Measurements from ENCODE around the gene SH3RF3. TPM values are rescaled to one million over a fixed set of nuclear protein-coding genes. Genes with fewer than 3 reads are reported as not detected.

SH3RF3 gene
- total RNA-seq, 1 donor: 0.54 TPM

DNA sequence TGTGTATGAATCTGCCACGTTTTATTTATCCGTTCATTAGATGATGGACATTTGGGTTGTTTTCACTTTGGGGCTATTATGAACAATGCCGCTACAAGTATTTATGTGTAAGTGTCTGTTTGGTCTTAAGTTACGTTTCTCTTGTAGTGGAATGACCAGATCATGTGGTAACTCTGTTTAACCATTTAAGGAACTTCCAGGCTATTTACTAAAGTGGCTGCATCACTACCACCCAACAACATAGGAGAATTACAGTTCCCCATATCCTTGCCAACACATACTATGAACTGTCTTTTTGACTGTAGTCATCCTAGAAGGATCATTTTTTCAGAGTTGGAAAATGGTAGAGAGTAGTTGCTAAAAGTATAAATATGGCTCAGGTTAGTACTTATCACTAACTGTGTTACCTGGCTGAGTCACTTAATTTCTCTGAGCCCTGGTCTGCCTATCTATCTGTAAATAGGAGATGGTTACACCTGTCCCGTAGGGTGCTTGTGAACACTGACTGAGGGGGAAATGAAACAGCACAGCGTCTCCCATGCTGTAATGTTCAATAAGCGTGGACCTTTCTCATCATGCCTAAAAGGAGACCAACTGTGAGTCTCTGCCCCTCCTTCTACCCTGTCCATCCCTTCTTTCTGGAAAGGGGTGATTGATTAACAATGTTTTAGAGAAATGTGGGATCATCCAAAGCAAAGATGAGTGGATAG is 103.1 kb downstream of the SH3RF3 start:
- DNase-seq (ENCODE audit: low read depth in 2 of 3, low spot score in 2 of 3): no peak

DNA sequence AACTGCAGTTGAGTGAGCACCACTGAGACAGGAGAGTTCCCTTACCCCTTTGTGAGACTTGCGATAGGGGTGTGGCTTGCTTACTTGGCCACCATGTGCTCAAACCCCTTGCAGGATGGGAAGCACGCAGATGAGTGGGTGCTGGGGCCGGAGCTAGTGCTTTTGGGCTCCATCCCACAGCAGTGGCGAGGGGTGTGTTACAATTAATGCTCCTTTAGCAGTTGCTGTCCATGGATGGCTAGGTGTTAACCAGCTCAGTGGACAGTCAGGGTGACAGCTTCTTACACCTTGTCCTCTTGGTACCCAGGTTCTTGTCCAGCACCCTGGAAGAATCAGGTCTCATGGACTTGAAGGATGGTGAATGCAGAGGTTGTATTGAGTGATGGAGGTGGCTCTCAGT is 103.9 kb downstream of the SH3RF3 start:
- DNase-seq (ENCODE audit: low read depth in 2 of 3, low spot score in 2 of 3): no peak

DNA sequence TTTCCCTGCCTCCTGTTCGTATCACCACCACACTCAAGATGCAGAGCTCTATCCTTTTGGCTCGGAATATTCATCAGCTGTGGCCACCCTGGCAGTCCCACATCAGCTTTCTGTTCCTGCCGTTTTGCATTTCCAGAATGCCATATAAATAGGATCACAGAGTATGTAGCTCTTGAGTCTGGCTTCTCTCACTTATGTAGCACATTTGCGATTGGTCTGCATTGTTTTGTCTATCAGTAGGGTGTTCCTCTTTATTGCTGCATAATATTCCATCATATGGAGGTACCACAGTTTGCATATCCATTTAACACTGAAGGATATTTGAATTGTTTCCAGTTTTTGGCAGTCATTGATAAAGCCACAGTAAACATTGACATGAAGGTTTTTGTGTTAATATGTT is 104.6 kb downstream of the SH3RF3 start:
- DNase-seq (ENCODE audit: low read depth in 2 of 3, low spot score in 2 of 3): no peak

DNA sequence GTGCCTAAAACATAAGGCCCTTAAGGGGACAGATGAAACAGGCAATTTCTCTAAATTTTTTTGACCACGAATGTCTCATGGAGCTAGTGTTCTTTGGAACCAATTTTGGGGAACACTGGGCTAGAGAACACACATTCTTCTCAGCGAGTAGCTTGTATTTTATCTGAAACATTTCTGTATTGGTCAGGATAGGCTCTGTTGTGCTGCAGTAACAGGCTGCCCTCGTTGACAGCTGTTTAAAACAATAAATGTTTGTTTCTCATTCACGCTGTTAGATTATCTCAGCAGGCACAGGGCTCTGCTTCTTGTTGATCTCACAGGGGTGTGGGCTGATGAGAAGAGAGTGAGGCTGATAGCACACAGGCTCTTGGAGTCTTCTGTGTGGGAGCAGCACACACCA is 105.3 kb downstream of the SH3RF3 start:
- DNase-seq (ENCODE audit: low read depth in 2 of 3, low spot score in 2 of 3): no peak

DNA sequence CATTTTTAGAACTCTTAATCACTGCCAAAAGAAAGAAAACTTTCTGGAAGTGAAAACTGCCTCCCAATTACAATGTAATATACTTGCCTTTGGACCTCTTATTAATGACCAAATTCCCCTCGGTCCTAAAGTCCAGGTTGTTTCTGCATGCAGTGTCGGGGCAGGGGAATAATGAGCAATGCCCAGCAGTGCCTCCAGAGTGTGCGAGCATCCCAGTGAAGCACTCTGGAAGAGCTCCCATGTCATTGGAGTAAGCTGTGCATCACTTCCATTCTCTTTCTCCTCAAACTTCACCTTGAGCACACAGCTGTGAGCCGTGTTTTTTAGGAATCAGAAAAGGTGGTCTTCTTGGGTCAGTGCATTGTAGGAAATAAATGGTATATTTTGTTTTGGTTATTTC is 107.1 kb downstream of the SH3RF3 start:
- no peak for DNase-seq (ENCODE audit: low read depth in 2 of 3, low spot score in 2 of 3)

DNA sequence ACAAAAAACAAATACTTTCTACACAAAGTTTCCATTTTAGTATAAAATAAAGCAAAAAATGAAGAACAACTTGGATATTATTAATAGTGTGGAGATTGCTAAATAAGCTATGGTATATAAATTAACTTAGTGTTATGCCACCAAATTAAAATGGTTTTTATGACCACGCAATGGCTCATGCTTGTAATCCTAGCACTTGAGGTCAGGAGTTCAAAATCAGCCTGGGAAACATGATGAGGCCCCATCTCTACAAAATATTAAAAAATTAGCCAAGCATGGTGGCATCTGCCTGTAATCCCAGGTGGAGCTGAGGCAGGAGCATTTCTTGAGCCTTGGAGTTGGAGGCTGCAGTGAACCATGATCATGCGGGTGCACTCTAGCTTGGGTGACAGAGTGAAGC is 108.8 kb downstream of the SH3RF3 start:
- no peak for DNase-seq (ENCODE audit: low read depth in 2 of 3, low spot score in 2 of 3)

DNA sequence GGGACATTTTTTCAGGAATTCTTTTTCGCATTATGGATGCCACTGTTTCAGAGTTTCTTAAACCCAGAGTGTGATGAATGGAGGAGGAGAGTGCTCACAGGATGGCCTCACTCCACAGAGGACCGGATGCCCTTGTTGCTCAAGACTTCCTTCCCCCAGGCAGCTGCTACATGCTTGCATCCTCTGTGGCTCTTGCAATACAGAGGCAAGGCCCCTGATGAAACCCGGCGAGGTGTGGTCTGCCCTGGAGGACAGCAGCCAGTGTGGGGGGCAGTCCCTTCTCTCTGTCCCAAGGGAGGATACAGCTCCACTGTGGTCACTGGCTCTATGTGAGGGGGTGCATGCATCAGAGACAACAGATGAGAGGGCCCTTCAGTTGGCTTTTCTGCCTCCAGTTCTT is 109.6 kb downstream of the SH3RF3 start:
- peak in 2 of 3 donors; percentile 81 to 92 for DNase-seq (ENCODE audit: low read depth in 2 of 3, low spot score in 2 of 3)

DNA sequence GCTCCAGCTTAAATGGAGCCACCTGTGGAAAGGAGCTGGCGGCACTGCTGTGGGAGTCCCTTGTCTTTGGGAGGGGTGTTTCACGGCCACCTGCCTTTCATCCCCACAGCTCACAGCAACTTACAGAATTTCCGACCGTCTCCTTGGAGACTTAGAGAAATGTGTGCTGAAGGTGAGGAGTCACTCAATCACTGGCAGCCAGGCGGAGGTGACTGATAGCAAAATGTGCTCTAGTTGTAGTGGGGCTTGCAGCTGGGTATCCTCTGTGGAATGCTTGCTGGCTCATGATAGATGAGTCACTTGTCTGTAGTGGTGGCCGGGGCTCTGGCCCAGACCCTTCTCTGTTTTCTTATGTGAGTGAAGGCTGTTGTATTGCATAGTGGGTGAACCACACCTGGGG is 110.7 kb downstream of the SH3RF3 start:
- DNase-seq (ENCODE audit: low read depth in 2 of 3, low spot score in 2 of 3): peak in 1 of 3 donors; percentile 17

DNA sequence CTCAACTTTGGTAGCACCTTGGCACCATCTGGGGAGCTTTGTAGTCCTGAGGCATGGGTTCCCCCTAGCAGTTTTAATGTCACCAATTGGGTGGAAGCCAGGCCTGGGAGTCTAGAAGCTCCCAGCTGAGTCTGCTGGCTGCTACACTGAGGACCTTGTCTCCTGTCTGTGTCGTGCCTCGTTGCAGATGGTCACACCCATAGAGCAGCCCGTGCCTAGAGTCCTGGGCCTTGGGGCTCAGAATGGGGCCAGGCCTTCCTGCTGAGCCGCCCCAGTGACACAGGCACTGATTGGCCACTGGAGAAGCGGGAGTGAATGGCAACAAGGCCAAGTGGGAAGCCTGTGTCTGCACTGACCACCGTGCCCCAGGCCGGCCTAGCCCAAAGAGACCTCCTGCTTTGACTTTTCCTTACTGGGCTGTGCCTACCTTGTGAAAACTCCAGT is 113.2 kb downstream of the SH3RF3 start:
- no peak for DNase-seq (ENCODE audit: low read depth in 2 of 3, low spot score in 2 of 3)

DNA sequence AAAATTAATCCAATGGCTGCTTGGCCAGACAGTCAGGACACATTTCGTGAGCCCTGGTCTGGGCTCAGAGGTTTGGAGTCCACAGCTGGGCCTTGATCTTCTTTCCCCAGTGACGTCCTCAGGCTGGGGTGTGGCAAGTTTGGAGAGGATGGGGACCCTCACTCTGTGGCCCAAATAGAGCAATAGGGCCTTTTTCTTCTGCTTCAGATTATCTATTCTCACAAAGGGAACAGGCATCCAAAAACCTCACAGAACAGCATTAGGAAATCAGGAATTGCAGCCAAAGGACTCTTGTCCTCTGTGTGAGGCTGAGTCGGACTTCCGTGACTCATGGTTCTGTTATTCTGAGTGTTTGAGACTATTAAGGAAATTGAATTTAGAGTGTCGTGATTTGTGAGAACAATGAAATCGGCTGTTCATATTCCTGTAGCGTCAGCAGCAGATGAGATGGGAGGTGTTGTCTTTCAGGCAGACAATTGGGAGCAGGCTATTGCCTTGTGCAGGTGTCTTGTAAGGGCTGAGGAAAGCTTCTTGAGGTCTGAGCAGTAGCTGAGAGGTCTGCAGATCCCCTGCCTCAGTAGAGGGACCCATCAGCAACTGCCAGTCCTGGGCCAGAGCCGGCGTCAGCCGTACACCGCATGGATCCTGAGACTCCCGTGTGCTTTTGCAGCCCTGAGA is 113.8 kb downstream of the SH3RF3 start:
- DNase-seq (ENCODE audit: low read depth in 2 of 3, low spot score in 2 of 3): no peak

DNA sequence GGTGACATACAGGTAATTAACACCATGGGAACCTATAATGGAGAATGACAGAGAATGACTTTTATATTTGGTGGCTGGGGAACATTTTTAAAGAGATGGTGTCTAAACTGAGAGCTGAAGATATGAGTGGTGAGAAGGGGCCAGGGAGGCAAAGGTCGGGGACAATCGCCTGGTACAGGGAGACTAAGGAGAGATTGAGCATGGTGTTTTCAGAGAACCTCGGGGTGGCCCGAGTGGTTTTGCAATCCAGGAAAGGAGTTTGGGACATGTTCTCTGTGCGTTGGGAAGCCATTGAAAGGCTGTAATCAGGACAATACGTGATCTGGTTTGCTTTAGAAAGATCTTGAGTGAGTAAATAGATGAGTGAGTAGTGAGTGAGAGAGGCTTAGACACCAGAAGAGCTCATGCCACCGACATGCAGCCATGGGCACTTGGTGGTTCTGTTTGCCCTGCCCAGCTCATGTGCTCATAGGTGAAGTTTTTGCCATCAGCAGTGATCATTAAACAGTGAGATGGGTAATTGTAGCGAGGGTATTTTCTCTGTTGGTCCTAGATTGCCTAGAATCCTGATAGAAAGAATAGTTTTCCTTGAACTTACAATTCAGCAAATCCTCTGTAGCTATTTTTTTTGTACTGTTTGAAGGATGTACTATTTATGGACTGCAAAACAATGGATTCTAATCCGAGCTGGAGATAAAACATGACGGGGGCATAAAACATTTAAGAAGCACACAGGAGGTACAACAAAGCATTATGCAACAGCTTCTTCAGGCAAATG is 114.7 kb downstream of the SH3RF3 start:
- DNase-seq (ENCODE audit: low read depth in 2 of 3, low spot score in 2 of 3): no peak

DNA sequence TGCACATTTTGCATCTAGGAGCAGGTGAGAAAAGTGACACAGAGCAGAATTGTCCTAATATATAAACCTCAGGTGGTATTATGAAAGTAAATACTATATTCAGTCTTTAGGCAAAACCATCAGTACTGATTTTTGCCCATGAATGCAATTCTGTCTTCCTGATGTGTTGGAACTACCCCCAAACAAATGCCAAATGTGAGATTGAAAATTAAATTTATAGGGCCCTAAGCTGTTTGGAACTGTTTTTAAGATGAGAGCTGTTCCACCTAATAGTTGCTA is 115.2 kb downstream of the SH3RF3 start:
- DNase-seq (ENCODE audit: low read depth in 2 of 3, low spot score in 2 of 3): no peak

DNA sequence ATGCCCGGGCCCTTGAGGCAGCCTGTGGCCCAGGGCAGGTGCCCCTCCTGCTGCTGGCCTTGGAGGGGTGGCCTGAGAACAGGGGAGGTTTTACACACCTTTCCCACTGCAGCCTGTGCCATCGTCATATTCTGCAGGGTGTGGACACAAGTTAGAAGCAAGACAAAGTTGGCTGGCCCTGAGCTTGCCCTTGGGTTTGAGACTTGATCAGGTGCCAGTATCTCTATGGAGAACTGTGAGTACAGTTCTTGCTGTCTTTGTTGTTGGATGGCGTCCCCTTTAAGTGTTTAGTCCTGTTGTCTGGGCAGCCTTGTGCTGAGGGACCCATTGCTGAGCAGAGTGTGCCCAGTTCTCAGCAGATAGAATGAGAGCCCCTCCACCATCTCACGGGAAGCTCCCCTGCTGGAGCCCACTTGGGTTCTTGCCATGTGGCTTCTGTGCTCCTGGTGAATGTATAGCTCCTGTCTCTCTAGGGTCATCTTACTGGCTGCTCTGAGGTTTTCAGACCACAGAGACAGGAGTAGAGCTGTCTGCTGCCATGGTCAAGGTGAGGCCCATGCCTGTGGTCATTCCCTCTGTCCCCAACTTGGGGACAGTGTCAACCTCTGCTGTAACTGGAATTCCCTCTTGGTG is 115.9 kb downstream of the SH3RF3 start:
- no peak for DNase-seq (ENCODE audit: low read depth in 2 of 3, low spot score in 2 of 3)

DNA sequence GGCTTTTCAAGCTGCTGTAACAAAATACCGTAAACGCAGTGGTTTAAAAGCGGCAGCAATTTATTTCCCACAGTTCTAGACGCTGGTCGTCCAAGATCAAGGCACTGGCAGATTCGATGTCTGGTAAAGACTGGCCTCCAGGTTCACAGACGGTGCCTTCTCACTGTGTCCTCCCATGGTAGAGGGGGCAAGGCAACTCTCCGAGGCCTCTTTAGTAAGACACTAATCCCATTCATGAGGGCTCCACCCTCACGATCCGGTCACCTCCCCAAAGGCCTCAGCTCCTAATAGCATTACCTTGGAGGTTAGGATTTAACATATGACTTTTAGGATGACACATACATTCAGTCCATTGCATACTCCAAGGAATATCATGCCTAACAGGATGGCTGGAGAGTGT is 117.2 kb downstream of the SH3RF3 start:
- no peak for DNase-seq (ENCODE audit: low read depth in 2 of 3, low spot score in 2 of 3)

DNA sequence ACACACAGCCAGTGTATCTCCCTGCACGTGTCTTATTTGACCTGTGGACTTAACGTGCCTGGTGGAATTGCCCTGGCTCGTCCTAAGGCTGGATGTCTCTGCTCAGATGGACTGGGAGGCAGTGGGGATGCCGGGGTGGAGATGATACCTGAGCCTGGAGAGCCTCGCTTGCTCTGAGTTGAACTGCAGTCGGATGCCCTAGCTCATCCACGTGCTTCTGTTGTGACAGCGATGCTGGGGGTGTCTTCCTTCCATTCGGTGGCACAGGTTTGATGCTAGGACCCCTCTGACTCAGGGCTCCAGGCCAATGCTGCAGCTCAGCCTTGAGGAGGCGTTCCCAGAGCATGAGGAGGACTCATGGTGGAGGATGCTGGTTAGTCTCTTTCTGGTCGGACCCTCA is 117.6 kb downstream of the SH3RF3 start:
- no peak for DNase-seq (ENCODE audit: low read depth in 2 of 3, low spot score in 2 of 3)

DNA sequence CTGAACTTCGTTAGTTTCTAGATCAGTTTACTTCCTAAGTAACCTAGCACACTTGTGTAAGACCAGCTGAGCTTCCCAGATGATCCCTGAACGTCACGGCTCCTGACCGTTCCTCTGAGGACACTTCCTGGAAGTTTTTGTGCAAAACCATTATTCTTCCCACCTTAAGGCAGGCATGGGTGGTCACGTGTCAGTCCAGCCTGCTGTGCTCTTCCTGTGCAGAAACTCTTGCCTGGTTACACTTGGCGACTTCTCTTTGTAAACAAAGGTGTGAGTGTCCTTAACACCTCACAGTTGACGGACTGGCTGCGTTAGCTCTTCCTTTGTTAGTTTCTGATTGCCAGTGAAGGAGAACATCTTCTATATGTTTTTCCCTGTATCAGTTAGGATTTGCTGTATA is 118.3 kb downstream of the SH3RF3 start:
- no peak for DNase-seq (ENCODE audit: low read depth in 2 of 3, low spot score in 2 of 3)

DNA sequence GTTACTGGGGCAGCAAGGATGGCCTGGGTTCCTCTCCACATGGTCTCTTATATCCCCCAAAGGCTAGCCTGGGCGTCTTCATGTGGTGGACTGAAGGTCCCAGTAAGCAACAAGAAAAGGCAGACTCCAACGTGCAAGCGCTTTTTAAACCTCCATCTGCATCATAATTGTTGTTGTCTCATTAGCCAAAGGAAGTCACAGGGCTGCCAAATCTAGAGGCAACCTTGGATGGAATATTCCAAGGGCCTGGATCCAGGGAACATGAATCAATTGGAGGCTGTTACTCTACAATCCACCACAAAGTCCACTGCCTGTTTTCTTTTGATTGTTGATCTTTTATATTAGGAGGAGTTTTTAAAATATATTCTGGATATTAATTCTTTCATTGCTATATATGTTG is 118.8 kb downstream of the SH3RF3 start:
- DNase-seq (ENCODE audit: low read depth in 2 of 3, low spot score in 2 of 3): no peak

DNA sequence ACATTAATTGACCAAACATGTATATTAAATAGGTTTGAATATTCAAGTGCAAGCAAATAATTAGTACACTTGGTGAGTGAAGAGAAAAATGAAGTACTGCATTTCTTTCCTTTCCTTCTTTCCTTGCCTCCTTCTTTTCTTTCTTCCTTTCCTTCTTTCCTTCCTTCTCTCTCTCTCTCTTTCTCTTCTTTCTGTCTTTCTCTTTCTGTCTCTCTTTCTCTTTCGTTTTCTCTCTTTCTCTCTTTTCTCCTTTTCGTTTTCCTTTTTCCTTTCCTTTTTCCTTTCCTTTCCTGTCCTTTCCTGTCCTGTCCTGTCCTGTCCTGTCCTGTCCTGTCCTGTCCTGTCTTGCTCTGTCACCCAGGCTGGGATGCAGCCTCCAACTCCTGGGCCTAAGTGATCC is 119.6 kb downstream of the SH3RF3 start:
- no peak for DNase-seq (ENCODE audit: low read depth in 2 of 3, low spot score in 2 of 3)

DNA sequence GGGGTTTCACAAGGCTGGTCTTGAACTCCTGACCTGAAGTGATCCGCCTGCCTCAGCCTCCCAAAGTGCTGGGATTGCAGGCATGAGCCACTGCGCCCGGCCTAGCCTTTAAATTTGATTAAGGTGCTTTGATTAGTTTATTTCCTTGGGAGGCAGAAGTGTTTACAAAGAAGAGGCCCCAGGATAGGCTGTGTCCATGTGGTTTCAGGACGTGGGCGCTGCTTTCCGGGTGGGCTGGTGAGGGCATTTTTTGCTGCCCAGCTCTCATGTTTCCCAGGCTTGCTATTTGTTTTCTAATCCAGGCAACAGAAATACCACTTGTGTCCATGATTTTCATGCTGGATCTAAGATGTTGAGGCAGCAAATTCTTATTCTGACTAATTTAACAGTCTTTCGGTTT is 124.2 kb downstream of the SH3RF3 start:
- DNase-seq (ENCODE audit: low read depth in 2 of 3, low spot score in 2 of 3): no peak

DNA sequence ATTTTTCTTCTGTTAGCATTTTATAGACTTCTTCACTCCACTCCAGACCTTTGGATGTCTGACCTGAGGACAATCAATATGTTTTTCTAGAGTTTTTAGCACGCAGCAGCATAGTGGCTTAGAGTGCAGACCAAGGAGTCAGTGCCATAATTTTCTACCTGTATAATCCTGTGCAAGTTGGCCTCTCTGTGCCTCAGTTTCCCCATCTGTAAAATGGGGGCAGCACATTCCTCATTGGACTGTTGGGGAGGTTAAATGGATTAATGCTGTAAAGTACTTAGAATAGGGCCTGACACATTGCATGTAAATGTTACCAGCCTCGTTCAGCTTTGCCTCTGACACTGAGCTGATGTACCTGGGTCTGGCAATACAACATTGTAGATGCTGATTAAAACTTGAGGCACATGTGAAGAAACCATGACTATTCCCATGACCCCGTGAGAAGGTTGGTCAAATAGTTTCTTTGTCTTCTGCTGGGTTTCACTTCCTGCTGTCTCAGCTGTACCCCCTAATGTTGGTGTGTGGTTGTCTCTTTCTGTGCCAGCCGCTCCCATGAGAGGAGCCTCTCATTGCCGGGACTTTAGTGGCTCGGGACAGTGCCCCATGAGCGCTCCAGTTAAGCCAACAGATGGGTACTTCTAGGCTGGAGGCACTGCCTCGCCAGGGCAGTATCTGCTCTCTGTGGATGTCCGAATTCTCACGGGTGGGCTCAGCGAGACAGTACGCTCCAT is 125.3 kb downstream of the SH3RF3 start:
- DNase-seq (ENCODE audit: low read depth in 2 of 3, low spot score in 2 of 3): no peak

DNA sequence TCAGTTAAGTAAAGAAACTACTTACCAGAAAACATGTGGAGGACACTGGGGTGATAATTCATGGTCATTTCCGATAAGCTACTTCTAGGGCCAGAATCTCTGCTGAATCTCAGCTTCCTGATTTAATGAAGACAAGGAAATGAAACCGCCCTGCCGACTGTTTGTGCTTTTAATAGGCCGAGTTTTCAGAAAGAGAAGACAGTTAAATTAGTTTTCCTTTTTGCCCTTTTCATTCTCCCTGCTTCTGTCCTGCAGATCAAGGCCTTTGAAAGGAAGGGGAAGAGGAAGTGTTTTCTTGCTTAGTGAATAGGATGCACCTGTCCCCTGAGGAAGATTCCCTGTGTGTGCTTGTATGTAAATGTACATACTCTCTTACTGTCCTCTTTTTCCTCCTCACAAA is 126.6 kb downstream of the SH3RF3 start:
- peak in 1 of 3 donors; percentile 38 for DNase-seq (ENCODE audit: low read depth in 2 of 3, low spot score in 2 of 3)
